GM19395 (cell line): ENCODE measurements around the gene MAP2K5.
"Not testable (repeated sequence)": the region's sequence is repeated elsewhere in the genome, so short reads cannot be mapped to it uniquely, and the experiment has no call there.

ENCODE experiments used
- ATAC-seq: cut with Tn5 transposase; IDR thresholded peaks from one replicate; pipeline ENCODE4 v1.9.1; 2021; ENCODE audit warnings: mild to moderate bottlenecking, moderate library complexity; ENCODE audit not compliant: unreplicated experiment

The MAP2K5 gene

DNA sequence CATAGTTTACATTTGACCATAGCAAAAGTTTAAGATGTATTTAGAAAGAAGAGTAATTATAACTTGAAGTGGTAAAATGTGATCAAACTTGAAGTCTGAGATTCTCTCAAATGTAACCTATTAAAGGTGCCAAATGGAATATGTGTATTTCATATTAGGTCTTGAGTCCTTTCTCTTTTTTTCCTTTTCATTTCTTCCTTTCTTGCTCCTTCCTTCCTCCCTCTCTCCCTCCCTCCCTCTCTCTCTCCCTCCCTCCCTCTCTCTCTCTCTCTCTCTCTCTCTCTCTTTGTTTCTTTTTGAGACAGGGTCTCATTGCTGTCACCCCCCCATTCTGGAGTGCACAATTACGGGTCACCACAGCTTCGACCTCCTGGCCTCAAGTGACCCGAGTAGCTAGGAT is 47.7 kb downstream of the MAP2K5 start:
- no peak for ATAC-seq

DNA sequence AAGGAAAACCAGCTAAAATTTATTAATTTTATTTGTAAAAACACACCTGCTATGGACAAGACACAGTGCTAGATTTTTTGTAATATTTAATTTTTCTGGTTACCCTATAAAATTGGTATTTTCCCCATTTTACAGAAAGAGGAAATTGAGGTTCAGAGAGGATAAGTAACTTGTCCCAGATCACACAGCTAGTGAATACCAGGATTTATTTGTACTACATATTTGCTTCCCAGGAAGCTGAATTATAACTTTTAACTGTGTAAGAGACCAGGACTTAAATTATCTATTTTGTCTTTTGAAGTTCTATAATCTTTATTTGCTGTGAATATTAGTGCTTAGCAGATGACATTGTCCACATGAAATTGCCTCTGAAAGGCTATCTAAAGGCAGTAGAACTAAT is 49.7 kb downstream of the MAP2K5 start:
- no peak for ATAC-seq

DNA sequence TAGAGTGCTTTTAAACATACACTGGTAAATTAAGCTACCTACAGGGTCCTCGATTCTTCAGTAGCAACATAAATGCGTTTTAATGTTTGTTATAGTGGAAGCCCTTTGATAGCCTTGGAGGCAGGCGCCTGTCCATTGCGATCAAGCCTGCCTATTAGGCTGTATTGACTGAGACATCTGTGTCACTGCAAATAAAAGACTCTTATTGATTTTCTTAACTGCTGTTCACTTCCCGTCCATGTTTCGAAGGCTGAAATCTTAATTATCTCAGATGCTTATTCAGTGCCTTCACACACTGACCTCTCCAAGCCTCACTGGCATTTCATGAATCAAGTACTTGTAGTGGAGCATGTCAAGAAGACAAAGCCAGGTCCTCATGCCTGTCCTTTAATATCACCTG is 51.1 kb downstream of the MAP2K5 start:
- ATAC-seq, result no peak

DNA sequence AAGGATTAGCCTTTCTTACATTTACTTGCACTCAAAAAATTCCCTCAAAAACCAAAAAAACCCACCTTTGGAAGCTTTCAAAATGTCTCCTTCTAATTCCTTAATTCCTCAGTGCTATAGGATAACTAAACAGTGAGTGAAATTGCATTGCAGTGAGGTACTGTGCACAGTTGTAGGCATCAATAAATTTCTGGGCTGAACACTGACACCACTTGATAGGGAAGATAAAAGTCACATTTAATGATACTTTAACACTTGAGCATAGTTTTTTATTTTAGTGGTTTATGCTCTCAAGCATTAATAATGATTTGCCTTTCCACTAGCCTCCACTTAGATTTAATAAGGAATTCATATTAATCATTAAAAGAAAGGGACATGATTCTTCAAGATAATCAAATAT is 52.3 kb downstream of the MAP2K5 start:
- ATAC-seq, result no peak

DNA sequence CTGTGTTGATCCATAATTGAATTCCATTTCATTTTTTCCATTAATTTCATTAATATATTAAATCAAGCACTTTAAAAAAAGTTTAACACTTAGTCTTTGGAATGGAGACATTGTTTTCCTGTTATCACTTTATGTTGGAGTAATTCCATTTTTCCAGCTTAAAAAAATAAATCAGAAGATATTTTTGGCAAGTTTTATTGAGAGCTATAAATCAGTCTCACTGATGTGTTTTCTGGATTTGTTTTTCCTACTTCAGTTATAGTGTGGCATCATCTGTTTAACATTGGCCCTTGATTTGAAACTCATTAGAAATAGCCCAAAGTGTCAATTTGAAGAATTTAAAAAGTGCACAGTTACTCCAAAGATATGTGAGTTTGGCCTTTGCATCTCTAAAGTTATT is 53.1 kb downstream of the MAP2K5 start:
- no peak for ATAC-seq

DNA sequence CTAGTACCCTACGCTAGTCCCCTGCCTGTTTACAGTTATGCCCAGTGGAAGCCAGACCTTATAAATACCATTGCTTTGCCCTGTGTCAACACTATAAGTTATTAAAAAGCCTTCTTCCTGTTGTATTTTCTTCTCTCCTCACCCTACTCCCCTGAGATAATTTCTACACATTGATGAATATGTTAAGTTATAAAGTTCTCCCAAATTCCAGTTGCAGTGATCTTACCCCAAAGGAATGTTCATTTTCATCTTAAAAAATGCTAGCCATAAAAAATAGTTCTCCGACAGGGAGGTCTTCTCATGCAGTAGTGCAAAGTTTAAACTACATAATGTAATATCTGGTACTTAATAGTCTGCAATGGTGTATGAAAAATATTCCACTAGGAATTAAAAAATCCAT is 58.6 kb downstream of the MAP2K5 start:
- no peak for ATAC-seq

DNA sequence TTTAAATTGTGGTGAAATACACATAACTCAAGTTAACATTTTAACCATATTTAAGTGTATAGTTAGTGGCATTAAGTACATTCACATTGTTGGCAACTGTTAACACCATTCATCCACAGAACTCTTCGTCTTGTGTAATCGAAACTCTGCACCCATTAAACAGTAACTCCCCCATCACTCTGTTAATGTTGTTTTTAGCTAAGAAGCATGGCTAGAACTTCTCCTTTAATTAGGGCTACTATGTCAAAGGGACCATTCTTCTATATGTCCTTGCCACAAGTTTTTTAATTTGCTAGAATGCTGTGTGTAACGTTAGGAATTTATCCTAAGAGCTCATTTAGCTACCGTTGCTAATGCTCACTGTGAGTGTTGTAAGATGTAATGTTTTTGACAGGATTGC is 60.6 kb downstream of the MAP2K5 start:
- no peak for ATAC-seq

DNA sequence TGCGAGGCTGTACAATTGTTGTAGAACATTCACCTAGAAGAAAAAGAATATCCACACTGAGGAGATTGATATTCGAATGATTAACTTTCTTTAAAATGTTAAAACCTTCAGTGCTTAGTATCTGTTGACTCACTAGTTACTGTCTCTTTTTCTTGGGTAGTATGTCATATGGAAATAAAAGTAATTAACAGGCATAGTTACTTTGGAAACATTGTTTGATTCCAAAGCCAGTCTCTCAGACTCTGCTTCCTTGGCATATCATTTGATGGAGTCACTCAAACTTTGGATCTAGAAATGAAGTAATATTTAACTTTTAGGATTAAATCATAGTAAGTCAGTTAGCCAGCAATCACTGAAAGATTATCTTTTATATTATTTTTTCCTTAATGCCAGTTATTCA is 63.4 kb downstream of the MAP2K5 start:
- ATAC-seq, result no peak

DNA sequence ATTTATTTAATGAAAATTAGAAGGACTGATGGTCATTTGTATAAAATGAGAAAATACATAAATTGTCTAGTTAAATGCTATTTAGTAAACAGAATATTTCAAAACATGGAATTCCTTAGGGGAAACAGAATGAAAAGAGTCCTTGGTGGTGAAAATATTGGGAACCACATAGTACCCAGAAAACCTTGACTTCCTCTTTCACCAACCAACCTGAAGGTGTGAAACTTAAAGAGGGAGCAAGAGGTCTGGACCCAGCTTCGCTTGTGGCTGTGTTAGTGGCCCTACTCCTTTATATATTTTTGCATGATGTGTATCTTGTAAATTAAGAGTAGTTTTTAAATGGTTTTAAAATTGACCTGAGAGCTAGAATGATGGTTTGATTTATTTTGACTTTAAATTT is 64.2 kb downstream of the MAP2K5 start:
- no peak for ATAC-seq

DNA sequence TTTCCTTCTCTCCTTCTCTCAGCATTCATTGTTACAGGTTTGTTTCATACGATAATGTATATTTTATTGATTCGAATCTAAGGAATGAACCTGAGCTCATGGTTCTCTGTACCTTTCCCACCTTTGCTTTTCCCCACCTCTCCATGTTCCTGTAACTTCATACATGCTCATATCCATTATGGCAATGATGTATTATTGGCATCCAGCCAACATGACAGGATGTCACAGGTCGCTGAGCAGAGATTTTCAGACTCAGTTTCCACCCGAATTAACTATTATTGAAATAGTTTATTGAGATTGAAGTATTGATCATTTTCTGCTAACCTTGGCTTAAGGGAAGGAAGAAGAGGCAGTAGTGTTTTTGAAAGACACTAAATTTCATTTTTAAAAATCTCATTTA is 64.8 kb downstream of the MAP2K5 start:
- ATAC-seq, result no peak

DNA sequence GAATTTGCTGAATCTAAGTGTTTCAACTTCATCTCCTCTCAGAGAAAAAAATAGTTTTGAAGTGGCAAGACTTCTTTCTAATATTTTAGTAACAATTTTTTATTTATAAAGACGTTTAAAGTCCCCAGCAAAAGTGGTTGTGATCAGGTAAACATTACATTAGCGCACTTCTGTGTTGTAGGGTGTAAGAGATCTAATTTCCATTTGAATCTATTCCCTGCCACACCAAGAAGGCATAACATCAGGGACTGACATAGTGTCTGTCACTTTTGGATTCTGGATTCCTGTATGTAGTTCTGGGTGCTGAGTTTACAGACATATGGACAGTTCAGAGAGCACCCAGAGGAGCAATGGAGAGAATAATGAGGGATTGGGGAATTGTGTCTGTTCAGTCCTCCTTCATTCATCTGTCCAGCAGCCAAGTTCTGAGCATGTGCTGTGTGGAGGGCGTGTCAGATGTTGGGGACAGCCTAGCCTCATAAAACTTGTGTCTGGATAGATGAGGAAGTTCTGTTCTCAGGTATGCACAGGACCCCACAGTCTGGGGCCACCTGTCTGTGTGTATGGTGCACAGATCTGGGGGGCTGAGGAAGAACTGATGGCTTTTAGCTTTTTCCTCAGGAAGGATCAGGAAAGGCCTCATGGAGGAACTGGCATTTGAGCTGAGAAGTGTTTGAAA is 65.6 kb downstream of the MAP2K5 start:
- no peak for ATAC-seq

DNA sequence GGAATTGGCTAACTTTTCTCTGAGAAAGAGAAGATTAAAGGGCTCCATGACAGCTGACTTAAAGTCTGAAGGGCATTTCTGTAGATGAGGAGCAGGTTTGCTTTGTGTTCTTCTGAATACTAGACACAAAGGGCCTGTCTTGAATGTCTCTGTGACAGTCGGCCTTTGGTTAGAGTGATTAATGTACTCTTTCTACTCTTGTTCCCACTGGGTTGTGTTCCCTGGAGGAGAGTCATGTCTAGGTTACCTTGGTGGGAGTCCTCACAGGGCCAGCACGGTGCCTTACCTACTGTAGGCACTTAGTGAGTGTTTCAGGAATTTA is 66.1 kb downstream of the MAP2K5 start:
- no peak for ATAC-seq

DNA sequence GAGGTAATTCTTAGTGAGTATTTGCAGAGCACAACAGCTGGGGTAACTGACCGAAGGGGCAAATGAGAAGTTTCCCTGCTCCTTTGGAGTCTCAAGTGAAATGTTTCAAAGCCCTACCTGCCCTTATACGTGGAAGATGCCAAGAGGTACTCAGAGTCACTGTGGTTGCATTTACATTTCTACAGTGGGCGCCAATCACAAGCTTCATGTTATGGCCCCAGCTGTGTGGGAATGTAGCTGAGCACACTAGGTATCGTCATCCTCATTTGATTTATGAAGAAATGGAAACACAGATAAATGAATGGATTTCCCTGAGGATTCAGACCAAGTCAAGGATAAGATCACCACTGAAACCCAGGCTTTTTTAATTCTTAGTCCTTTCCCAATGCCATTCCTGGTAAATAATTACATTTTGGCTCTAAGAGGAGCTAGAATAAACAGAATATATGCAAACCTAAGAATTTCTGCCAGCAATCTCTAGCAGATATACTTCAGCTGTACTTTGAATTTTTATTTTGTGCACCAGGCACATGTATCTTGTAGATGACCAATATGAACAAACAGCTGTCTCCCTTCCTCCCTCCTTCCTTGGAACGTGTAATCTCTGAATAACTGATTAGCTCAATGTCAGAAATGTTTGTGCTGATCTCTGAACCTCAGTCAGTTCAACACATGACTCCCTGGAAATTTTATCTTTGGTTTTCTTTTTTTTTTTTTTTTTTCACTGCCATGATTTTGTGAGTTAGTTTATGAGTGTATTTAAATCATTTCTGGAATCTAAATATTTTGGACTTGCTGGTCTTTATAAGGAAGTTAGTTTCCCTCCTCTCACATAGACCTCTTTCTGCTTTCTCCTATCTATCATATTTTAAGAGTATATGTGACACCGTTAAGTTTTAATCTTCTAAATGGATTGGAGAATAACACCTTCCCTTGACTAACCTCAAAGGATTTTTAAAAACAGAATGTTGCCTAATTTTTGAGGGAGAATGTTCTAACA is 69.2 kb downstream of the MAP2K5 start:
- ATAC-seq, result no peak

DNA sequence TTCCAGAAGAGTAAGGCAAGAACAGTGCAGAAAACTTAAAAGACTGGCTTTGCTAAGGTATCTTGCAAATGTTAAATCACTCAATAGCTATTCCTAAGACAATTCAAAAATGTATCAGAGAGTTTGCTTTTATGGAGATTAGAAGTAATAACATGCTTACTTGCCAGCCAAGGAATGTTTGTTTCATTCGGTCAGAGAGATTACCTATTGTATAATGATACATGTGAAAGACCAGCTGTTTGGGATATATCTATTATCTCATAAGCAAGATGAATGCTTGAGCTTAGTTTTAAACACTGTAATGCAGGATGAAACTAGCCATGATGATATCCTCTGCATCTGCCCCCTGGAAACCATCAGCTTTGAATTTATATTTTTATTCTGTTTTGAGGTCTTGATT is 70.7 kb downstream of the MAP2K5 start:
- no peak for ATAC-seq

DNA sequence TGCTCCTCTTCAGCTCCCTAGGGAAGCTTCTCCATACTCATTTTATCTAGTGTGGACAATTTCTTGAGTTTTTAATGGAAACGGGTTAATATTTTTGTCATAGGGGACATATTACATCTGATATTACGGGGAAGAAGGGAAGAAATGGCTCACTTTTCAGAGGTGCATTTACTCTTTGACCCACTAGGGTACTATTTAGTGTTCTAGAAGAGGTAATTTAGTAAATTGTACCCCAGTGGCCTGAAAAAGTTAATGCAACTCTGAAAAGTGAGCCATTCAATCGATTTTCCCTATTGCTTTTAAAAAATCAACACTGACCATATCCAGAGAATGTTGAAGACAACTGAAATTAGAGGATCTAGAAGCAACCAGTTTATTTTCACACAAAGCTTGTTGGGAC is 71.2 kb downstream of the MAP2K5 start:
- ATAC-seq, result no peak

DNA sequence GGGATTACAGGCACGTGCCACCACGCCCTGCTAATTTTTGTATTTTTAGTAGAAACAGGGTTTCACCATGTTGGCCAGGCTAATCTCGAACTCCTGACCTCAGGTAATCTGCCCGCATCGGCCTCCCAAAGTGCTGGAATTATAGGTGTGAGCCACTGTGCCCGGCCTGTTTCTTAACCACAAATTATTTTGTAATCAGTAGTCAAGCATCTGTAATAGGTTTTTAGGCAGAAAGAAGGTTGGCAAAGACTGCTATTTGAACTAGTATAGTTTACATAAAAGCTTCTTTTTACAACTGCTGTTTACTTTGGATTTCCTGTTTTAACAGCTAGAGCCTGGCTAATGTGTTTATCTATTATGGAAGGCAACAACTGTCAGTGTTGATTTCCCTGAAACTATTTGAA is 72.6 kb downstream of the MAP2K5 start:
- not testable (repeated sequence) for ATAC-seq

DNA sequence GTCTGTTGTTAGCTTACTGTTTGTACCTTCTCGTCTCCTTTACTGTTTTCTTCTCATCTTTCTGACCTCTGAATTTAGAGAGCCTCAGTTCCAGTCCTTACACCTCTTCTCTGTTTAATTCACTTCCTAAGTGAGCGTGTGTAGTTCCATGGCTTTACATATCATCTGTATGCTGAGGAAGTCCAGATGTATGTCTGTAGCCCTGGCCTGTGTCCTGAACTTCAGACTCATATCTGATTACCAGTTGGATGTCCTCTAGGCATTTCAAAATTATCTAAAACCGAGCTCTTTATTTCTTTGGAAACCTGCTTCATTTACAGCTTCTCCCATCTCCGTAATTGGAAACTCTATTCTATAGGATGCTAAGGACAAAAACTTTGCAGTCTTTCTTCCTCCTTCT is 75.8 kb downstream of the MAP2K5 start:
- ATAC-seq, result no peak

DNA sequence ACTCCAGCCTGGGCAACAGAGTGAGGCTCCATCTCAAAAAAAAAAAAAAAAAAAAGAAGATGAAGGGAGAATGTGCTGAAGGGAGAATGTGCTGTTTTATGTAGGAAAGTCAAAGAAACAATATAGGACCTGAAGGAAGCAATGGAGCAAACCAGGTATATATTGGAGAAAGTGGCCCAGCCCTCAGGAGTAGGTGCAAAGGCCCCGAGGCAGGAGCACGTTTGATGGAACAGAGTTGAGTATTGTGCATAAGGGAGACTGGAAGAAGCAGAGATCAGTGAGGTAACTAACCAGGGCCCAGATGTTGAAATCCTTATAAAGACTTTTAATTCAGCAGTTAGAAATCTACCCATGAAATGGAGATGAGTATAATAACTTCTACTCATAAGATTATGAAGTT is 79.6 kb downstream of the MAP2K5 start:
- no peak for ATAC-seq

DNA sequence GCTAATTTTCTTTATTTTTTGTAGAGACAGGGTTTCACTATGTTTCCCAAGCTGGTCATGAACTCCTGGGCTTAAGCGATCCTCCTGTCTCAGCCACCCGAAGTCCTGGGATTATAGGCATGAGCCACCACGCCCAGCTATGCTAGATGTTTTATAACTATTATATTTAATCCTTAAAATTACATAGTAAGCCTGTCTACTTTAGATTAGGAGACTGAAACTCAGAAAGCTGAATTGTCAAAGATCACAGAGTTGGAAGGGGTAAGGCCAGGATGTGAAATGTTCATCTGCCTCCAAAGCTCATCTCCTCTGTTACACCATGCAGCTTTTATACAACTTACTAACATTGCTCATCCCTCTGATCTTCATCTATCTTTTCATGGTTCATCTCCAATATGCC is 89.8 kb downstream of the MAP2K5 start:
- no peak for ATAC-seq

DNA sequence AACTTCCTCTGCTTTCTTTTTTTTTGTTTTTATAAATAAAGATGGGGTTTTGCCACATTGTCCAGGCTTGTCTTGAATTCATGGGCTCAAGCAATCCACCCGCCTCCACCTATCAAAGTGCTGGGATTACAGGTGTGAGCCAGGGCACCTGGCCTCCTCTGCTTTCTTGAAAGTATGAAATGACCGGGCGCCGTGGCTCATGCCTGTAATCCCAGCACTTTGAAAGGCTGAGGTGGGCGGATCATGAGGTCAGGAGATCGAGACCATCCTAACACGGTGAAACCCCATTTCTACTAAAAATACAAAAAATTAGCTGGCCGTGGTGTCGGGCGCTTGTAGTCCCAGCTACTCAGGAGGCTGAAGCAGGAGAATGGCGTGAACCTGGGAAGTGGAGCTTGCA is 93.4 kb downstream of the MAP2K5 start:
- ATAC-seq, result not testable (repeated sequence)

DNA sequence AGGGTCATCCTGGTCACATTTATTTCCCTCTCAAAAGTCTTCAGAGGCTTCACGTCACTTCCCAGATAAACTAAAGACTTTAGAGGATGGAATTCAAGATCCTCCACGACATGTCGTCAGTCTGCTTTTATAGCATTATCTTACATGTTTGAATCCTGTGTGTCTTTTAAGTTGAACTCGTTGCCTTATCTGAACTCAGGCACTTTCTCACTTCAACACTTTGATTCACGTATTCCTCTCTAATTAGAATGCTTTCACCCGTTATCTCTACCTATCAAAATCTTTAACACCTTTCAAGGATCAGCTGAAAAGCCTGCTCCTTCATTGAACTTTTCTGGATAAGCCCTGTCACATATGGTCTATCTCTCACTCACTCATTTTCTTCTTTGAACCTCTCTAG is 97.1 kb downstream of the MAP2K5 start:
- no peak for ATAC-seq

DNA sequence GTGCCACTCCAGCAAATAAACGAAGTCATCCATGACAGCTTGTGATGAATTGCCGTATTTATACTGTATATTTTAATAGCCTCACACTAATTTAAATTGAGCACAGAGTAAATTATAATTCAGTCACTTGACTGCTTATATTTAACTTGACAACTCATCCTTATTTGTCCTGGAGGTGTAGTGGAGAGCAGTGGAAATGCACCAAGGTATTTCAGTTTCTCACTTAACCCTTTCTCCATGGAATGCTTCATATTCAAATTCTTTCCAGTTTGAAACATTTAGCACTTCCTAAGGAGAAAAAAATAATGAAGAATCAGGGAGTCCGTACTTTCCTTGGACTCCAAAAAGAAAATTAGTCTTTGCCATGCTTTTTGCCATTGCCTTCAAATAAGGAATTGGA is 99.0 kb downstream of the MAP2K5 start:
- no peak for ATAC-seq
